ENCODE measurements around the gene ACTR1A.
"Not testable (repeated sequence)": the region's sequence is repeated elsewhere in the genome, so short reads cannot be mapped to it uniquely, and the experiment has no call there.

The ACTR1A gene

GRCh38 chr10:102515724-102516123 lies 13.2 kb upstream of the ACTR1A start:
- no peak for DNase-seq (ENCODE audit: low read depth in 3 of 3)

- DNase-seq (ENCODE audit: low read depth in 3 of 3), result no peak
Observed at GRCh38 chr10:102514487-102515311, 12.2 kb upstream of the ACTR1A start.

GRCh38 chr10:102511583-102512274 lies 9.2 kb upstream of the ACTR1A start:
- DNase-seq (ENCODE audit: low read depth in 3 of 3), result no peak

- no peak for DNase-seq (ENCODE audit: low read depth in 3 of 3)
Observed at GRCh38 chr10:102509387-102509786, 6.9 kb upstream of the ACTR1A start.

GRCh38 chr10:102508506-102508905 lies 6.0 kb upstream of the ACTR1A start:
- no peak for DNase-seq (ENCODE audit: low read depth in 3 of 3)

GRCh38 chr10:102507521-102507920 lies 5.0 kb upstream of the ACTR1A start:
- DNase-seq (ENCODE audit: low read depth in 3 of 3), result no peak

- DNase-seq (ENCODE audit: low read depth in 3 of 3), result no peak
Observed at GRCh38 chr10:102505462-102506115, 3.1 kb upstream of the ACTR1A start.

- DNase-seq (ENCODE audit: low read depth in 3 of 3), result no peak
Observed at GRCh38 chr10:102504976-102505300, 2.4 kb upstream of the ACTR1A start.

- peak in 1 of 3 experiments; percentile 30 for DNase-seq (ENCODE audit: low read depth in 3 of 3)
Observed at GRCh38 chr10:102504179-102504975, 1.9 kb upstream of the ACTR1A start.

- DNase-seq (ENCODE audit: low read depth in 3 of 3), result peak; percentile 97 to 99 (median 97)
Observed at GRCh38 chr10:102503264-102504178, 1.0 kb upstream of the ACTR1A start, which contains the start of gene SUFU. Gene SUFU (plus strand): TSS chr10:102503972. CDS start chr10:102504153, 181 bp downstream.

GRCh38 chr10:102502029-102502336 lies 529 bp downstream of the ACTR1A start:
- peak; percentile 96 to 98 (median 98) for DNase-seq (ENCODE audit: low read depth in 3 of 3)

GRCh38 chr10:102501201-102502028 lies 1.1 kb downstream of the ACTR1A start:
- DNase-seq (ENCODE audit: low read depth in 3 of 3), result no peak

GRCh38 chr10:102500686-102501085 lies 1.8 kb downstream of the ACTR1A start:
- DNase-seq (ENCODE audit: low read depth in 3 of 3), result not testable (repeated sequence)

GRCh38 chr10:102499356-102499755 lies 3.2 kb downstream of the ACTR1A start:
- no peak for DNase-seq (ENCODE audit: low read depth in 3 of 3)

- DNase-seq (ENCODE audit: low read depth in 3 of 3), result no peak
Observed at GRCh38 chr10:102497545-102497944, 5.0 kb downstream of the ACTR1A start.

GRCh38 chr10:102493771-102494170 lies 8.7 kb downstream of the ACTR1A start:
- no peak for DNase-seq (ENCODE audit: low read depth in 3 of 3)

GRCh38 chr10:102492983-102493382 lies 9.5 kb downstream of the ACTR1A start:
- no peak for DNase-seq (ENCODE audit: low read depth in 3 of 3)

GRCh38 chr10:102492344-102492939 lies 10.1 kb downstream of the ACTR1A start:
- DNase-seq (ENCODE audit: low read depth in 3 of 3), result no peak

- DNase-seq (ENCODE audit: low read depth in 3 of 3), result no peak
Observed at GRCh38 chr10:102491136-102491535, 11.4 kb downstream of the ACTR1A start.
